UCSD-AML1 (cell line): ENCODE data around the gene KCNN4.
"Not testable (repeated sequence)": the region's sequence is repeated elsewhere in the genome, so short reads cannot be mapped to it uniquely, and the experiment has no call there.

ENCODE experiments used
- DNase-seq: peaks from one replicate; lab custom pipeline; 2025; ENCODE audit not compliant: unreplicated experiment; lab: John Stamatoyannopoulos, UW

Gene KCNN4

DNA sequence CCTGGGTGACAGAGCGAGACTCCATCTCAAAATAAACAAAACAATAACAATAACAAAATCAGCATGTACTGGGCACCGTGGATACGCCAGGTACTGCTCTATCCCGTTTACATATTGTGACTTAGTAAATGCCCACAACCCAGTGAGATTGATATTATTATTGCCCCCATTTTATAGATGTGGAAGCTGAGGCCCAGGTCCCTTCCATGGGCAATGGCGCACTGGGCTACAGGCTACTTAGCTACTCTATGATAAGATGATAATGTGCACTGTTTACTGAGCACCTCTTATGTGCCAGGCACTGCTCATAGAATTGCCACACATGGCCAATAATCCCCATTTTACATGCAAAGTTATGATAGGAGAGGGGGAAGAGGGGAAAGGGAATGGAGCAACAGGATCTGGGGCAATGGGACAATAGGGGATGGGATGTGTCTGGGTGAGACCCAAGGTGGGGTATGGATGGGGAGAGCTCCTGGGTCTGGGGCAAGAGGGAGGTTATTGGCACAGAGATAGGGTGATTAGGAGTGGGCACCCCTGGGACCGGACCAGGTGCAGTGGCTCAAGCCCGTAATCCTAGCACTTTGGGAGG lies 5.4 kb downstream of the KCNN4 start:
- no peak for DNase-seq

- DNase-seq, result not testable (repeated sequence)
Observed at GRCh38 chr19:43774940-43775258, 5.9 kb downstream of the KCNN4 start.

GRCh38 chr19:43774103-43774939 lies 6.5 kb downstream of the KCNN4 start:
- no peak for DNase-seq

DNA sequence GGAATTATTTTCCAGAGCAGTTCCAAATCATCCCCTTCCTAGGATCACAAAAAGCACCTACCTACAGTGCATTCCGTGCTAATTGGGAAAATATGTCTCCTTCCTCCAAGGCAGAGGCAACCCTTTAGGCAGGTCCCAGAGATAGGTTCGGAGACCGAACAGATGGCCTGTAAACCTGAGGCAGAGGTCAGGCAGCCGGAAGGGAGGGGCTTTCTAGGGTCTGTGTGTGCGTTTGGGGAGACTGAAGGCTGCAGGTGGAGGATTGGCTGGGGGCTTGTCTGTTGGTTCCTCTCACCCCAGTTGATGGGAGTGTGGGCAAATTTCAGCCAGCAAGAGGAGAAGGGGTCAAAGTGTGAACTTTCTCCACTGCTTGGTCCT lies 7.1 kb downstream of the KCNN4 start:
- DNase-seq, result no peak

GRCh38 chr19:43769256-43769655 lies 11.5 kb downstream of the KCNN4 start:
- DNase-seq, result no peak

DNA sequence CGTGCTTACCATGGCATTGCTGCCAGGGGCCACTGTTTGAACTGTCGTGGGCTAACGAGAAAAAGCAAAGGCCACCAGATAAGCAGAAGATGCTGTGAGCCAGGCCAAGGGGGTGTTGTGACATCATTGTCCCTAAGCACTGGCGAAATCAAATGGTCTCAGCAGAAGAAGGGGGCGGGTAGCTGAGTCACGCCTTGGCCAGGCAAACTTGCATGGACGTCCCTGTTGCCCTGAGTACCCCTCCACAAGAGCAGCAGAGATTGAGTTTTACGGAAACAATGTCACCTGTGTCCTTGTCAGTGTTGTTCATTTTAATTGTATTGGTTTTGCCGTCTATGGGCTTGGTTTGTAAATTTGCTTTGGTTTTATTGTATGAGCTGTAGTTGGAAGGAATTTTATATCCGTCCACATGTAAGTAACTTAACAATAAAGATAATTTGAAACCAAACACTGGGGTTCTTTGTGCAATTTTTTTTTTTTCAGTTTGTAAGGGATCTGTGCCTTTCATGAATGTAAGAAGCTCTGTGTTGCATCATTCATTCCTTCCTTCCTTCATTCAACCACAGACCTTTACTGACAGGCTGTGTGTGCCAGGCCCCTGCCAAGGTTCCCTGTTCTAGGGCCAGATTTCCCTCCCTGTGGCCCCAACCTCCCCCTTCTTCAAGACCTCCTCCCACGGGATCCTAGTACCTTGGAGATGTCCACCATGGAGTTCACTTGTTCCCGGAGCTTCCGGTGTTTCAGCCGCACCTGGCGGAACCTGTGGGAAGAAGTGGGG lies 12.3 kb downstream of the KCNN4 start:
- DNase-seq, result no peak

GRCh38 chr19:43767818-43768217 lies 13.0 kb downstream of the KCNN4 start:
- no peak for DNase-seq

GRCh38 chr19:43767316-43767715 lies 13.5 kb downstream of the KCNN4 start:
- no peak for DNase-seq

DNA sequence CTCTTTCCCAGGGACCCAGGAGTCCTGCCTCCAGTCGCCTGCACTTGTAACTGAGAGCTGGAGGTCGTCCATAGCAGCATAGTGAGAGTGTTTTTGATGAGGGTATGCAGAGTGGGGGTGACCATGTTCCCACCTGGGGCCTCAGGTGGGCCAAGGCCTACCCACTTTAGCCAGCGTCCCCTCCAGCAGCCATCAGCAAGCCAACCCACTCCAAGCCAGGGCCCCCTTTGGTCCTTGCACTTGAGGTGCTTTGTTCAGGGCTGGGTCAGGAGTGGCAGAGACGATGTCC lies 14.1 kb downstream of the KCNN4 start:
- no peak for DNase-seq

DNA sequence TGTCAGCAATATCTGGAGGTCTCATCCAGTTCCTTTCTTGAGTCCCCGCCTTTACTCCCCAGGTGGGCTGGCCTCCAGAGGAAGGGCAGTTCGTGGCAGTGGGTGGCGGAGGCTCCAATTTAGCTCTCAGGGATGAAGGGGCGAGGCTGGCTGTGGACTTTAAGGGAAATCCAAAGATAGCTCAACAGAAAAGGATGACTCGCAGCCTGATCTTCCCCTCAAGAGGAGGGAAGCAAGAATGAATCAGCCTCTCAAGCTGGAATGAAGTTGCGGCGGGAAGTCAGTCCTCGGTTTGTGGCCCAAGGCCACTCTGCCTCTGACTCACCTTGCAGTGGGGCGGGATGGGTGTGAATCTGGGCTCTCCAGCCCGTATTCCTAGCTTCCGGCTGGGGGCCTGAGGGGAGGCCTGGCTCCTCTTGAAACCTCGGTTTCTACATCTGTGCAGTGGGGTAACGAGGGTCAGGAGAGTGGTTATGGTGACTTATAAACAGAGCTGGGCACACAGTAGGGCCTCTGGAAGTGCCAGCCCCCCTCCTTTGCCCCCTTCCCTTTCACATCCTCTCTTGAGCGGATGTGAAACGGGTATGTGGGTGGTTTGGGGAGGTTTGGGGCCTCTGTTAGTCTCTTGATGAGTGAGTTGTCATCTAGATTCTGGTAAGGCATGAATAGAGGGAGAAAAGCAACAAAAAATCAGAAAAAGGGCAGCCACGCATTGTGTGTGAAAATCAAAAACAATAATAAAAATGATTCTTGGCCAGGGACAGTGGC lies 15.5 kb downstream of the KCNN4 start:
- peak; percentile 73 for DNase-seq

DNA sequence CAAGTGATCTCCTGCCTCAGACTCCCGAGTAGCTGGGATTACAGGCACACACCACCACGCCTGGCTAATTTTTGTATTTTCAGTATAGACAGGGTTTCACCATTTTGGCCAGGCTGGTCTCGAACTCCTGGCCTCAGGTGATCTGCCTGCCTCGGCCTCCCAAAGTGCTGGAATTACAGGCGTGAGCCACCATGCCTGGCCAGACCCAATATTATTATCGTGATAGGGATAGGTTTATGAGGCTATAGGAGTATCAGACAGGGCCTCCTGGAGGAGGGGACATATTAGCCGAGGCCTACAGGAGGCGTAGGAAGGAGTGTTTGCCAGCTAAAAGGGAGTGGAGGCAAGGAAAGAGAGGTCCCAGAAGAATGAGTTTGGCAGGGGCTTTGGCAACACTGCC lies 16.1 kb downstream of the KCNN4 start:
- not testable (repeated sequence) for DNase-seq

GRCh38 chr19:43763473-43763939 lies 17.3 kb downstream of the KCNN4 start:
- no peak for DNase-seq

GRCh38 chr19:43762814-43763213 lies 18.0 kb downstream of the KCNN4 start:
- DNase-seq, result no peak

DNA sequence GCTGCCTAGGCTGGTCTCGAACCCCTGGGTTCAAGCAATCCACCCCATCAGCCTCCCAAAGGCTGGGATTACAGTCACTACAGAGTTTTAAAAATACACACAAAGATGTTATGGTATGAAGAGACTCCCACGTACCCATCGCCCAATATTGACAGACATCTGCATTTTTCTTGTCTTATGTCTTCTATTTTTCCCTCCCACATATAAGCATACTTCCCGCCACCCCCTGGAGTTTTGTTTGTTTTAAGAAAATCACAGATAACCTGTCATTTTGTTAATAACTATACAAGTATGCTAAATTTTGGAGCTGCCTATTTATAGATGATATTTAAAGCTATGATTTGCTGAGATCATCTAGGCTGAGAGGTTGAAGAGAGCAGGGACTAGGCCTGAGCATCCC lies 19.8 kb downstream of the KCNN4 start:
- no peak for DNase-seq

DNA sequence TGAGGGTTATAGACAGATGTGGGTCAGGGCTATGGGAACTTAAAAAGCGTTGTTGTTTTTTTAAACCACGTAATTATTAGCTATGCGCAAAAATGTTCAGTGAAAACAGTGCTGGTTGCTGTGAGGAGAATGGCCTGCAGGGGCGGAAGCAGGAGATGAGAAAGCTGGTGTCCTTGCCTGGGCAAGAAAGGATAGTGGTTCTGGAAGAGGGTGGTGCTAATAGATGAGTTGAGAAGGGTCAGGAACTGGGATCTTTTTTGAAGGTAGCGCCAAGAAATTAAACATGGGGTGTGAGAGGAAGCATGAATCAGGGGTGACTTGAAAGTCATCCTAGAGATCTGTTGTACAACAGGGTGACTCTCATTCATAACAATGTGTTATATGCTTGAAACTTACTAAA lies 21.3 kb downstream of the KCNN4 start:
- no peak for DNase-seq

- DNase-seq, result peak; percentile 83
Observed at GRCh38 chr19:43755256-43755801, 25.4 kb downstream of the KCNN4 start.

DNA sequence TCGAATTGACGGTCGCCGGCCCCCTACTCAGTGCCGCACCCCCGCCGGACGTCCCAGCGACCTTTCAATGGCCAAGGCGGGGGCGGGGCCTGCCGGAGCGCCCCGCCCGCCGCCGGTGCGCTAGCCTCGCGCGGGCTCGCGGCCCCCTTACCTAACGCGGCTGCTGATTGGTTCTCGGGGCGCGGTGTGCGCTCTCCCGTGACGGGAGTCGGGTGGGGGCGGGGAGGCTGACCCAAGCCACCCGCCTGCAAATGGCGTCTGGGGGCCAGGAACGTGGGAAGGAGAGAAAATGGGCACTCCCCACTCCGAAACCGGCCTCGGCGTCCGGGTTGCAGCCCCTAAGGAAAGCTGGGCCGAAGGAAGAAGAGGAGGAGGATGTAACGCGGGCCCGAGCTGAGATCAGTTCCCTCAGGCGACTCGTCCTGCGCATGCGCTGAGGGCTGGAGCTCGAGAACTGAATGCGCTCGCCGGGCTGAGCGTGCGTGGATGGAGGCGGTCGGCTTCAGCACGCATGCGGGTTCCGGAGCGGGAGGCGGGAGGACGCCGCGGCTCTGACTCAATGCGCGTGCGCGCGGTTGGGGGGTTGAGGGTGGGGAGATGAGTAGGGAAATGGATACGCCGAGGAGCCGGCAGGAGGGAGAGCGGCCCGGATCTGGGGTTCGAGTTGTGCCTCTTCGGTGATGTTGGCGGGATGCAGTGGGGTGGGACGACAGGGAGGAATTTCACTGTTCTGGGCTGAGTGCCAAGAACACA lies 26.1 kb downstream of the KCNN4 start, which contains the start of gene SMG9:
TSS of gene SMG9 (minus strand) at position 460 of the 753 bp plus-strand sequence. CDS start 4,221 bp downstream, outside the sequence.
- DNase-seq, result peak; percentile 98

DNA sequence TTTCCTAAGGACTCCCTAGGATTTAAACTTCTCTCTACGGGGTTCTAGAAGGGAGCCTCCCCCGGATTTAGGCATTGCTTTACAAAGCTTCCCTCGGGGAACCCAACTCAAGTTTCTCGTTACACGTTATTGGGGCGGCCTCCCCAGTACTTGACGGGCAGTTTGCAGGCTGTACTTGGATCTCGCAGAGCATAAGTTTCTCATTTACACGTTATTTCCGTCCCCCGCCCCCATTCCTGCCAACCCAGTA lies 26.6 kb downstream of the KCNN4 start:
- no peak for DNase-seq

GRCh38 chr19:43752287-43752875 lies 28.4 kb downstream of the KCNN4 start:
- no peak for DNase-seq
